Activated naive CD8-positive, alpha-beta T cell (primary cell): Measurements from ENCODE around the gene XAGE1B.
"Not testable (repeated sequence)": the region's sequence is repeated elsewhere in the genome, so short reads cannot be mapped to it uniquely, and the experiment has no call there.

ENCODE experiments used
- H3K27ac Mint-ChIP-seq: one replicate; pipeline ENCODE4 v1.8.0; 2021; ENCODE audit warnings: mixed read lengths
- H3K27me3 Mint-ChIP-seq: one replicate; pipeline ENCODE4 v1.8.0; 2021; ENCODE audit warnings: mixed read lengths
- H3K36me3 Mint-ChIP-seq: one replicate; pipeline ENCODE4 v1.8.0; 2021; ENCODE audit warnings: mixed read lengths
- H3K4me1 Mint-ChIP-seq: one replicate; pipeline ENCODE4 v1.8.0; 2021; ENCODE audit warnings: low read depth, mixed read lengths
- H3K4me3 Mint-ChIP-seq: one replicate; pipeline ENCODE4 v1.8.0; 2021; ENCODE audit warnings: mild to moderate bottlenecking, mixed read lengths
- H3K9me3 Mint-ChIP-seq: one replicate; pipeline ENCODE4 v1.8.0; 2021; ENCODE audit warnings: low read depth, mixed read lengths

Gene XAGE1B, protein sequence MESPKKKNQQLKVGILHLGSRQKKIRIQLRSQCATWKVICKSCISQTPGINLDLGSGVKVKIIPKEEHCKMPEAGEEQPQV

GRCh38 chrX:52516987-52517325 is at the start of gene XAGE1B:
Gene XAGE1B (minus strand): TSS chrX:52517063. CDS start chrX:52515527, 1,536 bp downstream.
- not testable (repeated sequence) for H3K27ac Mint-ChIP-seq, H3K4me3 Mint-ChIP-seq, H3K36me3 Mint-ChIP-seq, H3K27me3 Mint-ChIP-seq, H3K9me3 Mint-ChIP-seq, H3K4me1 Mint-ChIP-seq

DNA sequence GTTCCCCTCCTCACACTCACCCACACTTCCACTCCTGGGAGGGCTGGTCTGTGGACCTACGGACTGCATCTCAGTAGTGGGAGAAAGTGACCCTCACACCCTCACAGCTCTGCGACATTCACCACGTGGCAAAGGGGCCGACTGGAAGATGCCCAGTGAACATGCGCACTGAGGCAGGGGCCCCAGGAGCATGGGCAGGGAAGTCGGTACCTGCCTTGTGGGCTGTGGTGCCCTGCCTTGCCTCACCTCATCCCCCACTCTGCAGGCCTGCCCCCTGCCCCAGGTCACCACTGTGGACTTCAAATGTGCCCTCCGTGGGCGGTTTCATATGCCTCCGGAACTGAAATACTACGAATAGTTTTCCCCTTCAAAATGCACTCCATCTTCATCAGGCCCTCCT is 46.2 kb upstream of the XAGE1B start:
- no peak overlapping the region for H3K27ac Mint-ChIP-seq
- no peaks in the 10 kb centered on the region for H3K36me3 Mint-ChIP-seq
- no peaks in the 10 kb centered on the region for H3K4me1 Mint-ChIP-seq
- H3K4me3 Mint-ChIP-seq, result no peak overlapping the region
- peaks cover 4% of the 10 kb centered on the region for H3K27me3 Mint-ChIP-seq
- H3K9me3 Mint-ChIP-seq, result no peaks in the 10 kb centered on the region

GRCh38 chrX:52558140-52558539 is 41.3 kb upstream of the XAGE1B start:
- Mint-ChIP-seq H3K4me1 (no peaks in the 10 kb centered on the region), H3K4me3 (no peak overlapping the region)

DNA sequence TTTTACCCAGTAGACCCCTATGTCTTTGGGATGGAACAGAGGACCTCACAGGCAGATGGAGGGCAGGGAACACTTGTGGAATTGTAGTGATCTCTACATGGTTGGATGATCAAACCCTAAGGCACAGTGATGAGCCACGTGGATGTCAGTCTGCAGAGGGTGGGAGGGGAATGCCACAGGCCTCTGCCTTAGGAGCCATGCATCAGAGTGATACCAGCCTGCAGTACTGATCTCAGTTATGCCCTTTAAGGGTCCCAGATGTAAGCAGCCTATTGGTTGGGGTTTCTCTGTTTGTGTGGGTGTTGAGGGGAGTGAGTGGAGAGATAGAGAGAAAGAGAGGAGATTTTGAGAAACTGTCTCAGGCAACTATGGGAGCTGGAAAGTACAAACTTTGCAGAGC is 39.9 kb upstream of the XAGE1B start:
- Mint-ChIP-seq H3K27me3 (no peaks in the 10 kb centered on the region), H3K27ac (no peak overlapping the region), H3K9me3 (no peaks in the 10 kb centered on the region), H3K36me3 (no peaks in the 10 kb centered on the region), H3K4me1 (no peaks in the 10 kb centered on the region), H3K4me3 (no peak overlapping the region)

More at GRCh38 chrX:52558140-52558539, 41.3 kb upstream of the XAGE1B start:
- Mint-ChIP-seq H3K27me3 (no peaks in the 10 kb centered on the region), H3K27ac (no peak overlapping the region), H3K36me3 (no peaks in the 10 kb centered on the region), H3K9me3 (no peaks in the 10 kb centered on the region)

GRCh38 chrX:52553995-52554642 is 37.3 kb upstream of the XAGE1B start:
- no peaks in the 10 kb centered on the region for H3K27me3 Mint-ChIP-seq
- no peak overlapping the region for H3K4me3 Mint-ChIP-seq
- no peaks in the 10 kb centered on the region for H3K36me3 Mint-ChIP-seq
- H3K9me3 Mint-ChIP-seq, result no peaks in the 10 kb centered on the region
- no peaks in the 10 kb centered on the region for H3K4me1 Mint-ChIP-seq
- no peak overlapping the region for H3K27ac Mint-ChIP-seq

DNA sequence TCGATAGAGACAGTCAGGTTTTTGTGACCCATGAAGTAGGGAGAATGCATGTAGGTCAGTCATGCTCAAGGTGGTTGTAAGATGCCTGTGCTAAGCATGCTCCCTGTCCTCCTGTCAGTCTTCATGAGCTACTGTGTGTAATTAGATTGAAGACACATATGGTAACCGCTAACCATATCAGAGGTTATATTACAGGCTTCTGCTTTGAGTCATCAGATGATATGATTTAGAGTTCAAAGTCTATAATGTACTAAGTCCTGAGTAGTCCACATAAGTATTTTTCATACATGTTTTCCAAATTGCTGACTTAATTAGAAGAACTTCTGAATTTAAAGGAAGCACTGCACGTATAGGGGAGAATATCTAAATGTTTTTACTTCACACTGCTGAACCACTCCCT is 31.9 kb upstream of the XAGE1B start:
- not testable (repeated sequence) for H3K27me3 Mint-ChIP-seq, H3K4me3 Mint-ChIP-seq, H3K9me3 Mint-ChIP-seq, H3K4me1 Mint-ChIP-seq, H3K27ac Mint-ChIP-seq, H3K36me3 Mint-ChIP-seq

- Mint-ChIP-seq H3K4me1 (no peaks in the 10 kb centered on the region), H3K27me3 (no peaks in the 10 kb centered on the region), H3K4me3 (no peak overlapping the region), H3K27ac (no peak overlapping the region), H3K9me3 (no peaks in the 10 kb centered on the region), H3K36me3 (no peaks in the 10 kb centered on the region)
These were observed 27.4 kb upstream of the XAGE1B start for GRCh38 chrX:52544147-52544840.

DNA sequence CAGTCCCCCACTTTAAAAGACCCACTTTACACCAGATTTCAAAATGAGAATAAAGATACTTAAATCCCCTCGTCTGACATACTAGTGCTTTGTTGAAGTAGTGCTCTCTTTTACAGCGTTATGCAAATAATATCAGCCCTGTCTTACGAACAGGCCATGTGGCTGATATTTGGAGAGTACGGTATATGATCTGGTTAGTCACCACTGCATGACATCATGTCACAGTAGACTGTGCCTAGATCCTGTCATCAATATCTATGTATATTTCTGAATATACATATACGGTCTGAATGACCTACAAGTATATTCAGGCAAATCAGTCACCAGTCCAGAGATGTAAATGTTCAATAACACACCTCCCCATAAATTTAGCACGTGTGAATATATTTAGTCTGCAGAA is 25.4 kb upstream of the XAGE1B start:
- no peaks in the 10 kb centered on the region for H3K4me1 Mint-ChIP-seq
- H3K9me3 Mint-ChIP-seq, result no peaks in the 10 kb centered on the region
- H3K27ac Mint-ChIP-seq, result no peak overlapping the region
- no peaks in the 10 kb centered on the region for H3K27me3 Mint-ChIP-seq
- H3K36me3 Mint-ChIP-seq, result no peaks in the 10 kb centered on the region
- H3K4me3 Mint-ChIP-seq, result no peak overlapping the region

- not testable (repeated sequence) for H3K9me3 Mint-ChIP-seq, H3K4me1 Mint-ChIP-seq, H3K36me3 Mint-ChIP-seq, H3K4me3 Mint-ChIP-seq, H3K27me3 Mint-ChIP-seq, H3K27ac Mint-ChIP-seq
These were observed 24.2 kb upstream of the XAGE1B start for GRCh38 chrX:52541051-52541450.

- not testable (repeated sequence) for H3K27ac Mint-ChIP-seq, H3K4me1 Mint-ChIP-seq
These were observed 515 bp downstream of the XAGE1B start for GRCh38 chrX:52516110-52516986.

DNA sequence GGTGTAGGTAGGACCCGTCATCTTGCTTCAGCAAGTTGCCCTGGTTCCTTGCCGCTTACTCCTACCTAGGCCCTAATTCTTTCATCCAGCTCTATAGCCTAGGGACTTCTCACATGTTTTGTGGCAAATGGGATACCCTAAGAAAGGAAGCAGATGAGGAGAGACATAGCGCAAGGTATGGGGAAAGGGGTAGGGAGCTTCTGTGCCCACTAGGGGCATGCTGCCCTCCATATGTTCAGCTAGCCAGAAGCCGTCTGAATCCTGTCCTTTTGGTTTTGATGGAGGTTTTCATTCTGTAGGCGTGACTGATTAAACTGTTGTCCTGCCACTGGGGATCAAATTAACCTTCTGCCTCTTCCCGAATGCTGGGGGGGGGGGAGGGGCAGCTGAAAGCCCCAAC is 5.7 kb downstream of the XAGE1B start:
- H3K9me3 Mint-ChIP-seq, H3K4me3 Mint-ChIP-seq, H3K27ac Mint-ChIP-seq, H3K4me1 Mint-ChIP-seq, H3K36me3 Mint-ChIP-seq, H3K27me3 Mint-ChIP-seq: not testable (repeated sequence)

More at GRCh38 chrX:52516110-52516986, 515 bp downstream of the XAGE1B start:
- not testable (repeated sequence) for H3K9me3 Mint-ChIP-seq, H3K36me3 Mint-ChIP-seq, H3K27me3 Mint-ChIP-seq, H3K4me3 Mint-ChIP-seq

- no peaks in the 10 kb centered on the region for H3K4me1 Mint-ChIP-seq
- no peak overlapping the region for H3K27ac Mint-ChIP-seq
- H3K36me3 Mint-ChIP-seq, result no peaks in the 10 kb centered on the region
- no peak overlapping the region for H3K4me3 Mint-ChIP-seq
- no peaks in the 10 kb centered on the region for H3K9me3 Mint-ChIP-seq
- H3K27me3 Mint-ChIP-seq, result peaks cover 6% of the 10 kb centered on the region
These were observed 6.9 kb downstream of the XAGE1B start for GRCh38 chrX:52509916-52510315.

DNA sequence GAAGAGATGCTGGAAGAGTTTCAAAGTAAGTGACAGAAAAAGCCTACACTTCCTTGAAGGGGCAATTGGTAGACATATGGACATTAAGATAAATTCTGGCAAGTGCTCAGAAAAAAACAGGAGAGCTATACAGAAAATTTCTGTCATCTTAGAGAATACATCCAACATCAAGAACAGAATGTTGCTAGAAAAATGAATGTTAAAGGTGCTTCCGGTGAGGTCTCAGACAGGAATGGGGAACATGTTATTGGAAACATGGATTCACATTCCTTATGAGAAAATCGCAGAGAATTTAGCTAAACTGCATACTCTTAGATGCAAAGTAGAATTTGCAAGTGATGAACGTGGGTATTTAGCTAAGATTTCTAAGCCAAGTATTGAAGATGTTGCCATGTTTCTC is 9.5 kb downstream of the XAGE1B start:
- H3K27me3 Mint-ChIP-seq, result peaks cover 6% of the 10 kb centered on the region
- H3K4me3 Mint-ChIP-seq, result no peak overlapping the region
- H3K9me3 Mint-ChIP-seq, result no peaks in the 10 kb centered on the region
- H3K4me1 Mint-ChIP-seq, result no peaks in the 10 kb centered on the region
- H3K36me3 Mint-ChIP-seq, result no peaks in the 10 kb centered on the region
- no peak overlapping the region for H3K27ac Mint-ChIP-seq

GRCh38 chrX:52504551-52504950 is 12.3 kb downstream of the XAGE1B start:
- H3K27ac Mint-ChIP-seq, result no peak overlapping the region
- no peaks in the 10 kb centered on the region for H3K36me3 Mint-ChIP-seq
- H3K27me3 Mint-ChIP-seq, result peaks cover 6% of the 10 kb centered on the region
- no peaks in the 10 kb centered on the region for H3K4me1 Mint-ChIP-seq
- no peak overlapping the region for H3K4me3 Mint-ChIP-seq
- no peaks in the 10 kb centered on the region for H3K9me3 Mint-ChIP-seq

GRCh38 chrX:52501362-52501761 is 15.5 kb downstream of the XAGE1B start:
- H3K27me3 Mint-ChIP-seq, H3K36me3 Mint-ChIP-seq, H3K9me3 Mint-ChIP-seq, H3K27ac Mint-ChIP-seq, H3K4me3 Mint-ChIP-seq, H3K4me1 Mint-ChIP-seq: not testable (repeated sequence)
